ENCODE measurements around the gene ARHGAP15. TPM values are rescaled to one million over a fixed set of nuclear protein-coding genes. Genes with fewer than 3 reads are reported as not detected.

The ARHGAP15 gene
- polyA plus RNA-seq, 2 of the 4 experiments (the other 2 are of a cell fraction), result 0.34 TPM; not detected in 1

DNA sequence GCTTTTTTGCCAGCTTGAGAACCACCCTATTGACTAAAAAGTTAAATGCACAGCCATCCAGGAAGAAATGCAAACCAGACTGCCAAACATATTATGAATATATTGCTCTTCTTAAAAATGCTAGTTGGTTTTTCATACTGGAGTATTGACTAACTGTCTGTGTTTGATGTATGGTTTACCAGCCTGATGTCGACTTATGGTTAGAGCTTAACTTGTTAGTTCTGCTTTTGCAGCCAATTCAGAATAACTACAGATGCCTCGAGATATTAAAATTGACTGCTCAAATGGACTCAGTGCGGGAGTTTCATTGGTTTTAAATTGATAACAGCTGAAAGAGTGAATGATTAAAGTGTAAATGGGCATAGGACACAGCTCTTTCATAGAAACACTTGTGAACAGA is 369.8 kb downstream of the ARHGAP15 start:
- ATAC-seq, result no peak
- CTCF ChIA-PET, result interaction anchor here (1.9 kb wide), 1 partner anchor 14 kb away, joined by 4 read pairs; no protein-coding TSS in a partner anchor
- TF ChIP-seq CBX2 (IDR thresholded peaks at IDR 0.05; ENCODE audit: borderline replicate concordance, low read depth), result no peak
- no peak for TF ChIP-seq BHLHE40 (IDR thresholded peaks at IDR 0.05; ENCODE audit: low read depth, low read length)

DNA sequence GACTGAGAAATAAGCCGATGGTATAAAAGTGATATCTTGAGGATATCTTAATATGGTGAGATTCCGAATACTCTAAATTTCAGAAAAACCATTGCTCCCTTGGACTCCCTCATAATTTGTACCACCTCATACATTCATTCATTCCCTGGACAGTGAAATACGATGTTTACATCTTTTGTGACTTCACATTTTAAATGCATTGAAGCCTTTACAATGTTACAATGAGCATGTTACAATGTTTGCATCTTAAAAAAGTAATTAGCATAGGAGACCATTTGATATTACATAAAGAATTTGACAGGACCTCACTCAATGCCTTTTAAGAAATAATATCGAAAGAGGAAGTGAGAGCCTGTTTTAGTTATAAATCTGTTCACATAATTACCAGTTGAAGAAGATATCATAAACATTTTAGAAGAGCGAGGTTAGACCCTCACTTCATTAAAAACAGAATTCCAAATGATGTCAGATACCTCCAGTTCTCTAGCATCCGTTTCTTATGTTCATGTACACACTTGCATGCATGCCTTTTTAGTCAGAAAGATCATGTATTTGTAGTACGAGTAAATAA is 372.0 kb downstream of the ARHGAP15 start:
- ATAC-seq, result no peak
- no peak overlapping the region for H3K4me2 ChIP-seq
- no peaks in the 10 kb centered on the region for H3K9me3 ChIP-seq
- ChIA-PET POLR2A (no interaction called here), CTCF (no interaction called here)
- TF ChIP-seq ESRRA (IDR thresholded peaks at IDR 0.05; ENCODE audit: borderline replicate concordance, low read length), result no peak
- no peak for DNase-seq (ENCODE audit: low read depth in 1 of 2, low spot score in 1 of 2)
- FAIRE-seq, result no peak
- no peak overlapping the region for H3K27ac ChIP-seq
- H3K4me1 ChIP-seq, result no peaks in the 10 kb centered on the region
- H3K4me3 ChIP-seq, result no peak overlapping the region
- 43% methylated on average over 7 of the region's 7 CpGs for WGBS (ENCODE audit: missing lambda C conversion rate)

More for the DNA sequence above, 369.8 kb downstream of the ARHGAP15 start:
- Histone ChIP-seq H3K4me3 (no peak overlapping the region), H3K27ac (no peak overlapping the region), H3K4me2 (no peak overlapping the region), H3K4me1 (no peaks in the 10 kb centered on the region), H3K9me3 (no peaks in the 10 kb centered on the region)
- POLR2A ChIA-PET, result no interaction called here
- WGBS (ENCODE audit: missing lambda C conversion rate), result 25% methylated on average over 3 of the region's 3 CpGs
- FAIRE-seq, result no peak
- no peak for DNase-seq (ENCODE audit: low read depth in 1 of 2, low spot score in 1 of 2)

DNA sequence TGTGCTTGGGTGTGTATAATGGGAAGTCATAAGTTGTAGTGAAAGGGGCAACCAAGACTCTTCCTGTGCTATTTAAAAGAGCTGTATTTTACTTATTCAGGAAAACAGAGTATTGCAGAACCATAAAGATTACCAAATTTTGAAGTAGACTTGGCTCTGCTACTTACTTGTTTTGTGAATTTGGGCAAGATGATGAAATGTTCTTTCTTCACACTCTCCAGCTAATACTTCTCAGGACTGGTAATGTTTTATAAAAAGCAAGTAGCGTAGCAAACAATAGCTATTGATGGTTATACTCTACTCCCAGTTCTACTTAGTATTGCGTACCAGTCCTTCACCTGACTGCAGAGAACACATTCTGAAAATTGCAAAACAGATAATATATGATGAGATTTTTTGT is 374.1 kb downstream of the ARHGAP15 start:
- CTCF ChIA-PET, result interaction anchor here (1.7 kb wide), 1 partner anchor 9 kb away, joined by 7 read pairs; no protein-coding TSS in a partner anchor
- ATAC-seq (no peak), FAIRE-seq (no peak), DNase-seq (ENCODE audit: low read depth in 1 of 2, low spot score in 1 of 2) (no peak)
- Histone ChIP-seq H3K4me3 (no peak overlapping the region), H3K27ac (no peak overlapping the region), H3K4me2 (no peak overlapping the region), H3K9me3 (no peaks in the 10 kb centered on the region), H3K4me1 (no peaks in the 10 kb centered on the region)
- WGBS (ENCODE audit: missing lambda C conversion rate), result 64% methylated on average over 2 of the region's 2 CpGs
- POLR2A ChIA-PET, result no interaction called here
- TF ChIP-seq ESRRA (IDR thresholded peaks at IDR 0.05; ENCODE audit: borderline replicate concordance, low read length), result no peak
- TF ChIP-seq, protein P1, sequence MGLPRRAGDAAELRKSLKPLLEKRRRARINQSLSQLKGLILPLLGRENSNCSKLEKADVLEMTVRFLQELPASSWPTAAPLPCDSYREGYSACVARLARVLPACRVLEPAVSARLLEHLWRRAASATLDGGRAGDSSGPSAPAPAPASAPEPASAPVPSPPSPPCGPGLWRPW (IDR thresholded peaks at IDR 0.05), result no peak
- no peak for TF ChIP-seq JUN (IDR thresholded peaks at IDR 0.05)
- TF ChIP-seq RNF2 (IDR thresholded peaks at IDR 0.05; ENCODE audit: borderline replicate concordance, low read depth), result no peak
- TF ChIP-seq POLR2A (IDR thresholded peaks at IDR 0.05; ENCODE audit: low read length), result no peak
- TF ChIP-seq FOSL2 (IDR thresholded peaks at IDR 0.05), result no peak
- no peak for TF ChIP-seq FOSL2 (CRISPR knock-in tag; IDR thresholded peaks at IDR 0.05)
- no peak for TF ChIP-seq ZNF302 (CRISPR knock-in tag; IDR thresholded peaks at IDR 0.05)
- TF ChIP-seq FOSB (CRISPR knock-in tag; IDR thresholded peaks at IDR 0.05), result no peak
- TF ChIP-seq, protein P2, sequence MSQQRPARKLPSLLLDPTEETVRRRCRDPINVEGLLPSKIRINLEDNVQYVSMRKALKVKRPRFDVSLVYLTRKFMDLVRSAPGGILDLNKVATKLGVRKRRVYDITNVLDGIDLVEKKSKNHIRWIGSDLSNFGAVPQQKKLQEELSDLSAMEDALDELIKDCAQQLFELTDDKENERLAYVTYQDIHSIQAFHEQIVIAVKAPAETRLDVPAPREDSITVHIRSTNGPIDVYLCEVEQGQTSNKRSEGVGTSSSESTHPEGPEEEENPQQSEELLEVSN (IDR thresholded peaks at IDR 0.05; ENCODE audit: borderline replicate concordance, low read depth), result no peak
- TF ChIP-seq, protein P3, sequence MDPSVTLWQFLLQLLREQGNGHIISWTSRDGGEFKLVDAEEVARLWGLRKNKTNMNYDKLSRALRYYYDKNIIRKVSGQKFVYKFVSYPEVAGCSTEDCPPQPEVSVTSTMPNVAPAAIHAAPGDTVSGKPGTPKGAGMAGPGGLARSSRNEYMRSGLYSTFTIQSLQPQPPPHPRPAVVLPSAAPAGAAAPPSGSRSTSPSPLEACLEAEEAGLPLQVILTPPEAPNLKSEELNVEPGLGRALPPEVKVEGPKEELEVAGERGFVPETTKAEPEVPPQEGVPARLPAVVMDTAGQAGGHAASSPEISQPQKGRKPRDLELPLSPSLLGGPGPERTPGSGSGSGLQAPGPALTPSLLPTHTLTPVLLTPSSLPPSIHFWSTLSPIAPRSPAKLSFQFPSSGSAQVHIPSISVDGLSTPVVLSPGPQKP (IDR thresholded peaks at IDR 0.05; ENCODE audit: low read depth, low read length), result no peak
- TF ChIP-seq EHMT2 (IDR thresholded peaks at IDR 0.05; ENCODE audit: low read depth), result no peak

DNA sequence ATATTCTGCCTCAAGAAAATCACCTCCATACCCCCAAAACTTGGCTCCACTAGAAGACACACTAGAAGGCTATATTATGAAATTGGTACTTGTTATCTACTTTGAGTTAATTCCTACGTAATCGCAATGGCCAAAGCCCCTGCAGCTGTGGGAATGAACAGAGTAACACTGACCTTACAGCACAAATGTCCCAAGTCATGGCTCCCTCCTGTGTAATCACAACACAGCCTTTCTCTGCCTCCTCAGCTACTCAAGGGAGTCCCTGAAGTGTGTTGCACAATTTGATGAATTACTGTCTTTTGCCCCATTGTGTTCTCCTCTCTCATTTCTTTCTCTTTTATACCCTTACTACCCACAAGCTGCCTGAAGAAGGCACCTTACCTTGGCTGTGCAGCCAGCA is 375.2 kb downstream of the ARHGAP15 start:
- 79% methylated on average over 2 of the region's 2 CpGs for WGBS (ENCODE audit: missing lambda C conversion rate)
- Histone ChIP-seq H3K27ac (no peak overlapping the region), H3K4me3 (no peak overlapping the region), H3K9me3 (no peaks in the 10 kb centered on the region), H3K4me1 (no peaks in the 10 kb centered on the region), H3K4me2 (no peak overlapping the region)
- ATAC-seq (no peak), DNase-seq (ENCODE audit: low read depth in 1 of 2, low spot score in 1 of 2) (no peak), FAIRE-seq (no peak)
- POLR2A ChIA-PET, result no interaction called here
- CTCF ChIA-PET, result no interaction called here
- TF ChIP-seq MYC (IDR thresholded peaks at IDR 0.05; ENCODE audit: borderline replicate concordance, low read length) (no peak), RFX5 (IDR thresholded peaks at IDR 0.05) (no peak), MAZ (IDR thresholded peaks at IDR 0.05; ENCODE audit: borderline replicate concordance, low read depth, low read length) (no peak), BHLHE40 (IDR thresholded peaks at IDR 0.05; ENCODE audit: low read depth, low read length) (no peak), EHF (CRISPR knock-in tag; IDR thresholded peaks at IDR 0.05) (no peak), CEBPB (IDR thresholded peaks at IDR 0.05) (no peak), ZC3H11A (IDR thresholded peaks at IDR 0.05) (no peak), ZSCAN20 (CRISPR knock-in tag; IDR thresholded peaks at IDR 0.05) (no peak), JUNB (IDR thresholded peaks at IDR 0.05) (no peak), FOXS1 (CRISPR knock-in tag; IDR thresholded peaks at IDR 0.05) (no peak)
- TF ChIP-seq, protein P4, sequence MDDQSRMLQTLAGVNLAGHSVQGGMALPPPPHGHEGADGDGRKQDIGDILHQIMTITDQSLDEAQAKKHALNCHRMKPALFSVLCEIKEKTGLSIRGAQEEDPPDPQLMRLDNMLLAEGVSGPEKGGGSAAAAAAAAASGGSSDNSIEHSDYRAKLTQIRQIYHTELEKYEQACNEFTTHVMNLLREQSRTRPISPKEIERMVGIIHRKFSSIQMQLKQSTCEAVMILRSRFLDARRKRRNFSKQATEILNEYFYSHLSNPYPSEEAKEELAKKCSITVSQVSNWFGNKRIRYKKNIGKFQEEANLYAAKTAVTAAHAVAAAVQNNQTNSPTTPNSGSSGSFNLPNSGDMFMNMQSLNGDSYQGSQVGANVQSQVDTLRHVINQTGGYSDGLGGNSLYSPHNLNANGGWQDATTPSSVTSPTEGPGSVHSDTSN (IDR thresholded peaks at IDR 0.05), result no peak
- TF ChIP-seq, protein P5, sequence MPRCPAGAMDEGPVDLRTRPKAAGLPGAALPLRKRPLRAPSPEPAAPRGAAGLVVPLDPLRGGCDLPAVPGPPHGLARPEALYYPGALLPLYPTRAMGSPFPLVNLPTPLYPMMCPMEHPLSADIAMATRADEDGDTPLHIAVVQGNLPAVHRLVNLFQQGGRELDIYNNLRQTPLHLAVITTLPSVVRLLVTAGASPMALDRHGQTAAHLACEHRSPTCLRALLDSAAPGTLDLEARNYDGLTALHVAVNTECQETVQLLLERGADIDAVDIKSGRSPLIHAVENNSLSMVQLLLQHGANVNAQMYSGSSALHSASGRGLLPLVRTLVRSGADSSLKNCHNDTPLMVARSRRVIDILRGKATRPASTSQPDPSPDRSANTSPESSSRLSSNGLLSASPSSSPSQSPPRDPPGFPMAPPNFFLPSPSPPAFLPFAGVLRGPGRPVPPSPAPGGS (IDR thresholded peaks at IDR 0.05), result no peak
- TF ChIP-seq, protein P6, sequence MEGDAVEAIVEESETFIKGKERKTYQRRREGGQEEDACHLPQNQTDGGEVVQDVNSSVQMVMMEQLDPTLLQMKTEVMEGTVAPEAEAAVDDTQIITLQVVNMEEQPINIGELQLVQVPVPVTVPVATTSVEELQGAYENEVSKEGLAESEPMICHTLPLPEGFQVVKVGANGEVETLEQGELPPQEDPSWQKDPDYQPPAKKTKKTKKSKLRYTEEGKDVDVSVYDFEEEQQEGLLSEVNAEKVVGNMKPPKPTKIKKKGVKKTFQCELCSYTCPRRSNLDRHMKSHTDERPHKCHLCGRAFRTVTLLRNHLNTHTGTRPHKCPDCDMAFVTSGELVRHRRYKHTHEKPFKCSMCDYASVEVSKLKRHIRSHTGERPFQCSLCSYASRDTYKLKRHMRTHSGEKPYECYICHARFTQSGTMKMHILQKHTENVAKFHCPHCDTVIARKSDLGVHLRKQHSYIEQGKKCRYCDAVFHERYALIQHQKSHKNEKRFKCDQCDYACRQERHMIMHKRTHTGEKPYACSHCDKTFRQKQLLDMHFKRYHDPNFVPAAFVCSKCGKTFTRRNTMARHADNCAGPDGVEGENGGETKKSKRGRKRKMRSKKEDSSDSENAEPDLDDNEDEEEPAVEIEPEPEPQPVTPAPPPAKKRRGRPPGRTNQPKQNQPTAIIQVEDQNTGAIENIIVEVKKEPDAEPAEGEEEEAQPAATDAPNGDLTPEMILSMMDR (IDR thresholded peaks at IDR 0.05), result no peak

Measured in A549 (cell line).